Esophagus squamous epithelium (tissue), 4 donors: ENCODE data around the gene RIN3.

Source experiments
- CTCF ChIP-seq, 6 experiments: fragments of 450-650 bp in 4 of 6; fragments of 200-600 bp in 2 of 6; sonication (generic) in 2 of 6; IDR thresholded peaks; one replicate each; pipeline ENCODE4 v1.5.1; 2016 to 2019; ENCODE audit warnings: antibody characterized with exemption in 6 of 6, mild to moderate bottlenecking in 4 of 6, moderate library complexity in 4 of 6
- POLR2A ChIP-seq, 4 donors: fragments of 450-650 bp; IDR thresholded peaks; one replicate each; pipeline ENCODE4 v1.6.1; 2017; ENCODE audit warnings: antibody characterized with exemption in 4 of 4, mild to moderate bottlenecking in 4 of 4, moderate library complexity in 3 of 4

- no peak for TF ChIP-seq CTCF (IDR thresholded peaks at IDR 0.05)
- no peak for TF ChIP-seq POLR2A (IDR thresholded peaks at IDR 0.05)
Observed at GRCh38 chr14:92663049-92663448, 149.5 kb downstream of the RIN3 start.
